ENCODE results near the gene GNA14. TPM values are rescaled to one million over a fixed set of nuclear protein-coding genes. Genes with fewer than 3 reads are reported as not detected.

Gene GNA14
- total RNA-seq, 1 donor = 0.72 TPM

- Histone ChIP-seq H3K27me3 (ENCODE audit: insufficient read depth, low read length) (no peaks in the 10 kb centered on the region), H2AFZ (ENCODE audit: low read length) (no peak overlapping the region)
Observed at GRCh38 chr9:77432053-77432452, 216.1 kb downstream of the GNA14 start.

GRCh38 chr9:77429928-77430327 is 218.2 kb downstream of the GNA14 start:
- Histone ChIP-seq H3K4me3 (ENCODE audit: insufficient read depth, low read length) (no peak overlapping the region), H3K36me3 (ENCODE audit: insufficient read depth, low read length) (no peaks in the 10 kb centered on the region), H3K27me3 (ENCODE audit: insufficient read depth, low read length) (no peaks in the 10 kb centered on the region), H3K4me2 (ENCODE audit: insufficient read depth, low read length) (no peak overlapping the region), H3K79me2 (ENCODE audit: insufficient read depth, low read length) (no peaks in the 10 kb centered on the region), H3K27ac (ENCODE audit: low read depth, low read length) (no peak overlapping the region), H3K9me3 (ENCODE audit: low read depth, low read length) (no peaks in the 10 kb centered on the region), H4K20me1 (ENCODE audit: insufficient read depth, low read length) (no peaks in the 10 kb centered on the region), H3K4me1 (ENCODE audit: insufficient read depth, low read length) (peaks cover 7% of the 10 kb centered on the region), H2AFZ (ENCODE audit: low read length) (no peak overlapping the region)
- TF ChIP-seq CTCF (IDR thresholded peaks at IDR 0.05; ENCODE audit: extremely low read depth, low read depth, low read length) = no peak
- DNase-seq (ENCODE audit: insufficient read length, low spot score, missing footprints) = no peak

More at GRCh38 chr9:77432053-77432452, 216.1 kb downstream of the GNA14 start:
- no peaks in the 10 kb centered on the region for H3K79me2 ChIP-seq (ENCODE audit: insufficient read depth, low read length)
- no peak for DNase-seq (ENCODE audit: insufficient read length, low spot score, missing footprints)
- H3K4me3 ChIP-seq (ENCODE audit: insufficient read depth, low read length) = no peak overlapping the region
- no peak overlapping the region for H3K4me2 ChIP-seq (ENCODE audit: insufficient read depth, low read length)
- H3K36me3 ChIP-seq (ENCODE audit: insufficient read depth, low read length) = no peaks in the 10 kb centered on the region
- H3K9me3 ChIP-seq (ENCODE audit: low read depth, low read length) = no peaks in the 10 kb centered on the region
- H3K4me1 ChIP-seq (ENCODE audit: insufficient read depth, low read length) = peaks cover 3% of the 10 kb centered on the region
- TF ChIP-seq CTCF (IDR thresholded peaks at IDR 0.05; ENCODE audit: extremely low read depth, low read depth, low read length) = no peak
- no peak overlapping the region for H3K27ac ChIP-seq (ENCODE audit: low read depth, low read length)
- H4K20me1 ChIP-seq (ENCODE audit: insufficient read depth, low read length) = no peaks in the 10 kb centered on the region

- Histone ChIP-seq H2AFZ (ENCODE audit: low read length) (no peak overlapping the region), H3K36me3 (ENCODE audit: insufficient read depth, low read length) (no peaks in the 10 kb centered on the region), H4K20me1 (ENCODE audit: insufficient read depth, low read length) (no peaks in the 10 kb centered on the region), H3K4me3 (ENCODE audit: insufficient read depth, low read length) (no peak overlapping the region), H3K9me3 (ENCODE audit: low read depth, low read length) (no peaks in the 10 kb centered on the region), H3K4me1 (ENCODE audit: insufficient read depth, low read length) (peaks cover 7% of the 10 kb centered on the region), H3K27ac (ENCODE audit: low read depth, low read length) (no peak overlapping the region), H3K27me3 (ENCODE audit: insufficient read depth, low read length) (no peaks in the 10 kb centered on the region), H3K4me2 (ENCODE audit: insufficient read depth, low read length) (no peak overlapping the region), H3K79me2 (ENCODE audit: insufficient read depth, low read length) (no peaks in the 10 kb centered on the region)
- DNase-seq (ENCODE audit: insufficient read length, low spot score, missing footprints) = no peak
- TF ChIP-seq CTCF (IDR thresholded peaks at IDR 0.05; ENCODE audit: extremely low read depth, low read depth, low read length) = no peak
Observed at GRCh38 chr9:77427256-77427927, 220.7 kb downstream of the GNA14 start.

- Histone ChIP-seq H3K4me3 (ENCODE audit: insufficient read depth, low read length) (no peak overlapping the region), H3K4me1 (ENCODE audit: insufficient read depth, low read length) (peaks cover 12% of the 10 kb centered on the region), H3K9me3 (ENCODE audit: low read depth, low read length) (no peaks in the 10 kb centered on the region), H3K27ac (ENCODE audit: low read depth, low read length) (no peak overlapping the region), H4K20me1 (ENCODE audit: insufficient read depth, low read length) (no peaks in the 10 kb centered on the region), H3K4me2 (ENCODE audit: insufficient read depth, low read length) (no peak overlapping the region), H3K79me2 (ENCODE audit: insufficient read depth, low read length) (no peaks in the 10 kb centered on the region), H3K36me3 (ENCODE audit: insufficient read depth, low read length) (no peaks in the 10 kb centered on the region), H2AFZ (ENCODE audit: low read length) (no peak overlapping the region), H3K27me3 (ENCODE audit: insufficient read depth, low read length) (no peaks in the 10 kb centered on the region)
- no peak for TF ChIP-seq CTCF (IDR thresholded peaks at IDR 0.05; ENCODE audit: extremely low read depth, low read depth, low read length)
- no peak for DNase-seq (ENCODE audit: insufficient read length, low spot score, missing footprints)
Observed at GRCh38 chr9:77426712-77427111, 221.4 kb downstream of the GNA14 start.

All from osteoblast (primary cell).